ENCODE data around the gene MSI2.

- TF ChIP-seq CTCF (IDR thresholded peaks at IDR 0.05; ENCODE audit: insufficient read depth, low read length, poor library complexity, severe bottlenecking) (no peak), EZH2phosphoT487 (conservative IDR thresholded peaks at IDR 0.05; ENCODE audit: low read length) (no peak)
Measured at GRCh38 chr17:57572600-57572999, 316.3 kb downstream of the MSI2 start.

Data from SU-DHL-6 (cell line).